Heart left ventricle (tissue), 16 donors: ENCODE measurements around the gene STAP2. TPM values are rescaled to one million over a fixed set of nuclear protein-coding genes. Genes with fewer than 3 reads are reported as not detected.

Experiments used
- ATAC-seq, 4 donors: fragments of 200-7000 bp; cut with Tn5 transposase; one replicate each; pipeline ENCODE4 v1.9.1; 2020 to 2022; ENCODE audit warnings: moderate library complexity in 4 of 4, mild to moderate bottlenecking in 3 of 4, moderate number of reproducible peaks in 1 of 4
- DNase-seq, 5 donors: peaks; one replicate each; pipeline ENCODE4 v3.0.0-alpha.2; 2020
- H3K27ac ChIP-seq, 12 donors: fragments of 200-600 bp; sonication (generic) in 4 of 12; one replicate each; pipeline versions ENCODE4 v1.5.0 to v1.8.0; 2016 to 2022; ENCODE audit warnings: mild to moderate bottlenecking in 2 of 12
- H3K27me3 ChIP-seq, 9 donors: fragments of 200-600 bp; sonication (generic) in 2 of 9; one replicate each; pipeline versions ENCODE4 v1.5.1 to v1.8.0; 2016 to 2022; ENCODE audit warnings: mild to moderate bottlenecking in 3 of 9
- H3K36me3 ChIP-seq, 9 donors: fragments of 200-600 bp; sonication (generic) in 2 of 9; one replicate each; pipeline versions ENCODE4 v1.5.0 to v1.8.0; 2018 to 2022; ENCODE audit warnings: mild to moderate bottlenecking in 2 of 9
- H3K4me1 ChIP-seq, 12 donors: fragments of 200-600 bp; sonication (generic) in 4 of 12; one replicate each; pipeline versions ENCODE4 v1.5.0 to v1.8.0; 2016 to 2022; ENCODE audit warnings: mild to moderate bottlenecking in 3 of 12
- H3K4me3 ChIP-seq, 12 donors: fragments of 200-600 bp; sonication (generic) in 4 of 12; one replicate each; pipeline versions ENCODE4 v1.5.0 to v1.8.0; 2017 to 2022; ENCODE audit warnings: mild to moderate bottlenecking in 9 of 12, moderate library complexity in 4 of 12
- H3K9me3 ChIP-seq, 12 donors: fragments of 200-600 bp; sonication (generic) in 4 of 12; one replicate each; pipeline versions ENCODE4 v1.5.0 to v1.8.0; 2016 to 2022; ENCODE audit warnings: mild to moderate bottlenecking in 1 of 12
- POLR2A ChIP-seq, 2 donors: fragments of 450-650 bp; IDR thresholded peaks; one replicate each; pipeline ENCODE4 v1.6.1; 2017; ENCODE audit warnings: antibody characterized with exemption in 2 of 2, mild to moderate bottlenecking in 2 of 2, moderate library complexity in 2 of 2
- WGBS, 4 donors: extraction: QIAGEN DNeasy Blood & Tissue Kit in 2 of 4; methylation state at CpG; one replicate each; pipeline versions ENCODE4 v1.1.5 to v1.1.7; 2013 to 2018; 5-methylcytosine and 5-hydroxymethylcytosine counted together
- intact Hi-C, 10 donors: fragments of 100-400 bp; cut with DNase I; formaldehyde crosslinking; loops; one replicate each; pipeline versions ENCODE4 v1.11.1 to v1.14.2; 2022
- polyA plus RNA-seq, 2 donors: library from polyadenylated mRNA; stranded (reverse); fragments of 200-250 nt; gene quantifications; one replicate each; pipeline ENCODE4 v1.2.3, GENCODE V29; 2013
- total RNA-seq, 9 donors: library from RNA; depleted of rRNA in 2 of 9; stranded (reverse); fragments of >200 nt in 2 of 9; fragmentation: NEBNext Ultra II Directional in 3 of 9; extraction: Animal tissue kit (Norgen Biotek cat#: 25700) in 3 of 9; gene quantifications; one replicate each; pipeline versions ENCODE4 v1.1.0 to v1.2.4, GENCODE V29; 2016 to 2023
- TF ChIP-seq, protein P1 (sequence below), 12 donors: fragments of 200-600 bp; sonication (generic) in 4 of 12; IDR thresholded peaks; one replicate each; pipeline versions ENCODE4 v1.5.0 to v1.8.0; 2018 to 2022; ENCODE audit warnings: antibody characterized with exemption in 12 of 12, mild to moderate bottlenecking in 5 of 12
- donor health status: ischemic (EF 13 %, LVEDD 7.1; RV severe dilation, severe dysfunction).
- donor health status: healthy with polysubstance abuse.
- donor health status: DM: no; HTN: yes; CAD: no.
- donor health status: DM: no; HTN: no; CAD: no.
- donor health status: ischemic (EF 25% LVEDD 6.9; RV normal size, moderate dysfunction).
- donor health status: ischemic (EF 25% LVEDD 5.7; RV mildly dilated, moderate dysfunction).
- donor health status: healthy.
- donor health status: DM: yes; HTN: yes; CAD: no.
- donor health status: ischemic (EF 35%, LVEDD 5.7; RV mildly dilated, moderate dysfunction).
- donor health status: nonischemic (EF 11% LVEDD 7.7; RV severe dilation, severe dysfunction).
- donor health status: DM: yes; HTN: yes; CAD: no.
- donor health status: PGD.
- donor health status: ischemic (EF 29% LVEDD 5.4; RV normal size, mild dysfunction).
- donor health status: nonischemic (EF 23%, LVEDD 6.1; RV moderate dilation, normal function).

The STAP2 gene
- total and polyA plus RNA-seq, 11 donors: 0.67 to 14.2 (median 1.9) TPM

DNA sequence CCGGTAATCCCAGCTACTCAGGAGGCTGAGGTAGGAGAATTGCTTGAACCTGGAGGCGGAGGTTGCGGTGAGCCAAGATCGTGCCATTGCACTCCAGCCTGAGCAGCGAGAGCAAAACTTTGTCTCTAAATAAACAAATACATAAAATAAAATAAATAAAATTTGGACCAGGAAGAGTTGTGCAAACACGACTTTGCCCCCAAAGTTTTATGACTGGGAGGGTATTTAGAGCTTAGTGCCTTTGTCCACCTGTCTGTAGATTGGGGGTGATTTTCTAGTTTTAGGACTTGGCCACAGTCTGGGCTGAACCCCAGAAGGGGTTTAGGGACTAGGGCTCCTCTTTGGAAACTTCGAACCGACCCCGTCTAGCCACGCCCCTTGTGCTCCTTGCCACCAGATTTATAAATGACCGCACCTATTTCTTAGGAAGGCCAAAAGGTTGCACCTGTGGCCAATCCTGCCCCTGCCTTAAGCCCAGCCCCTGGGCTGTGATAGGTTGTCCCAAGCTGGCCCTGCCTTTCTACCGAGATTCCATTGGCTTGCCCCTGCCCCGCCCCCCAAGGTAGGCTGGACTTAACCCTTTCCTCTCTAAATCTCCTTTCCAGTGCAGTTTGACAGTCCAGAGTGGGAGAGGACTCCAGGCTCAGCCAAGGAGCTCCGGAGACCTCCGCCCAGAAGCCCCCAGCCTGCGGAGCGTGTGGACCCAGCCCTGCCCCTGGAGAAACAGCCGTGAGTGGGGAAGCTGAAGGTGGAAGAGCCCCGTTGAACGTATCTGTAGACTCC, 54.3 kb downstream of the STAP2 start:
- H3K4me1 ChIP-seq: peaks cover 0 to 9% (median 5%) of the 10 kb centered on the region in 12 donors
- no peak for ATAC-seq
- intact Hi-C loops: no loop called here
- WGBS, 4 donors: 45 to 57% (median 54%) methylated on average over 16 to 20 of the region's 20 CpGs
- H3K9me3 ChIP-seq: no peaks in the 10 kb centered on the region
- no peaks in the 10 kb centered on the region for H3K36me3 ChIP-seq
- H3K4me3 ChIP-seq: no peak overlapping the region
- H3K27ac ChIP-seq: no peak overlapping the region
- no peak for TF ChIP-seq POLR2A (IDR thresholded peaks at IDR 0.05)
- TF ChIP-seq, protein P1, sequence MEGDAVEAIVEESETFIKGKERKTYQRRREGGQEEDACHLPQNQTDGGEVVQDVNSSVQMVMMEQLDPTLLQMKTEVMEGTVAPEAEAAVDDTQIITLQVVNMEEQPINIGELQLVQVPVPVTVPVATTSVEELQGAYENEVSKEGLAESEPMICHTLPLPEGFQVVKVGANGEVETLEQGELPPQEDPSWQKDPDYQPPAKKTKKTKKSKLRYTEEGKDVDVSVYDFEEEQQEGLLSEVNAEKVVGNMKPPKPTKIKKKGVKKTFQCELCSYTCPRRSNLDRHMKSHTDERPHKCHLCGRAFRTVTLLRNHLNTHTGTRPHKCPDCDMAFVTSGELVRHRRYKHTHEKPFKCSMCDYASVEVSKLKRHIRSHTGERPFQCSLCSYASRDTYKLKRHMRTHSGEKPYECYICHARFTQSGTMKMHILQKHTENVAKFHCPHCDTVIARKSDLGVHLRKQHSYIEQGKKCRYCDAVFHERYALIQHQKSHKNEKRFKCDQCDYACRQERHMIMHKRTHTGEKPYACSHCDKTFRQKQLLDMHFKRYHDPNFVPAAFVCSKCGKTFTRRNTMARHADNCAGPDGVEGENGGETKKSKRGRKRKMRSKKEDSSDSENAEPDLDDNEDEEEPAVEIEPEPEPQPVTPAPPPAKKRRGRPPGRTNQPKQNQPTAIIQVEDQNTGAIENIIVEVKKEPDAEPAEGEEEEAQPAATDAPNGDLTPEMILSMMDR (IDR thresholded peaks at IDR 0.05): no peak
- H3K27me3 ChIP-seq: peaks cover 10 to 52% (median 25%) of the 10 kb centered on the region in 9 donors
- no peak for DNase-seq

DNA sequence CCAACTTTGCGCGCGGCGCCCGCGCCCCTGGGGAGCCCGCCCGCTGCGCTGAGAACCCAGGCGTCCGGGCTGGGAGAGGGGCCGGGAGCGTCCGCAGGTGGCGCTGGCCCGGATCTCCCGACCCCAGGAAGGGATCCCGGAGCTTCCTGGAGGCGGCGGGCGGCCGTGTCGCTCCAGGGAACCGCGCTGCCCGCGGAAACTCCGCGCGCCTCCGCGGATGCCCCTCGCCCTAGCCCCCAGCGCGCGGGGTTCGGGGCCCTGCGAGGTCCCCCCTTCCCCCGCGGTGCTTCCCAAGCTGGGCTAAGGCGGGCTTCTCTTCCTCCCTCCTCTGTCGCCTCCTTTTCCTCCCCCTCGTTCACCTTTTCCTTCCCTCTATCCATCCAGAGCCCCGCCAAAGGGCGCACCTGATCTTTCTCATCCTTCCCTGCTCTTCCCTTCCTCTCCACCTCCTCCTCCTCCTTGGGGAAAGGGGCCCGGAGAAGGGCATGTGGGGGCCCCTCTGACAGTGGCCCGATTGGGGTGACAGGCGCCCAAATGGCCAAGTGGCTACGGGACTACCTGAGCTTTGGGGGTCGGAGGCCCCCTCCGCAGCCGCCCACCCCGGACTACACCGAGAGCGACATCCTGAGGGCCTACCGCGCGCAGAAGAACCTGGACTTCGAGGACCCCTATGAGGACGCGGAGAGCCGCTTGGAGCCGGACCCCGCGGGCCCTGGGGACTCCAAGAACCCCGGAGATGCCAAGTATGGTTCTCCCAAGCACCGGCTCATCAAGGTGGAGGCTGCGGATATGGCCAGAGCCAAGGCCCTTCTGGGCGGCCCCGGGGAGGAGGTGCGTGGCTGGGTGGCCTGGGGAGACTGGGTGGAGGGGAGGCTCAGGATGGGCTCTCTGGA, 58.9 kb downstream of the STAP2 start:
- intact Hi-C loops: loop anchor here in 2 of 10 donors (10.0 kb wide), 1 partner anchor 245 kb away; no protein-coding TSS in a partner anchor
- Histone ChIP-seq H3K4me1 (peaks cover 0 to 22% (median 9%) of the 10 kb centered on the region in 12 donors), H3K27ac (no peak overlapping the region), H3K9me3 (no peaks in the 10 kb centered on the region), H3K36me3 (no peaks in the 10 kb centered on the region), H3K27me3 (peaks cover 14 to 58% (median 33%) of the 10 kb centered on the region in 9 donors), H3K4me3 (peak overlapping the region; percentile 5 to 51 (median 38))
- no peak for TF ChIP-seq POLR2A (IDR thresholded peaks at IDR 0.05)
- TF ChIP-seq, protein P1 (IDR thresholded peaks at IDR 0.05): no peak
- 3 to 4% (median 3%) methylated on average over 54 to 71 of the region's 71 CpGs for WGBS, 4 donors
- no peak for DNase-seq
- ATAC-seq: no peak

DNA sequence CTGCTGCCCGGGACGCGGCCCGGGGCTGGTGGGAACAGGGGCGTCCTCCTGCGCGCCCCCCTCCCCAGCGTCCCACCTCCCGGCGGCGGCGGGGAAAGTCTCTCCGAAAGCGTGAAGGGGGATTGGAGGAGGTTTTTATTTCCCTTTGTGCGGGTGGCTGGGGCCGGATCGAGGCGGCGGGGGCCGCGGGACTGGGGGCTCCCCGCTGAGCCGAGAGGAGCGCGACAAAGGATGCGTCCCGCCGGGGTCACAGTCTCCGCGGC, 59.4 kb downstream of the STAP2 start:
- Histone ChIP-seq H3K27ac (no peak overlapping the region), H3K27me3 (peaks cover 14 to 54% (median 33%) of the 10 kb centered on the region in 9 donors), H3K36me3 (no peaks in the 10 kb centered on the region), H3K9me3 (no peaks in the 10 kb centered on the region), H3K4me3 (peak overlapping the region; percentile 3 to 51 (median 38)), H3K4me1 (peaks cover 0 to 22% (median 9%) of the 10 kb centered on the region in 12 donors)
- intact Hi-C loops: loop anchor here in 2 of 10 donors (10.0 kb wide), 1 partner anchor 246 kb away; no protein-coding TSS in a partner anchor
- DNase-seq: no peak
- ATAC-seq: no peak
- WGBS, 4 donors: 1 to 2% (median 1%) methylated on average over 21 to 30 of the region's 30 CpGs
- TF ChIP-seq, protein P1 (IDR thresholded peaks at IDR 0.05): no peak
- TF ChIP-seq POLR2A (IDR thresholded peaks at IDR 0.05): no peak
